Loucy (cell line): ENCODE results near the gene UTRN.

Experiments used
- H2AFZ ChIP-seq: fragments of 200-600 bp; sonication (generic); 2 replicates; pipeline ENCODE4 v1.6.0; 2016; ENCODE audit warnings: antibody characterized with exemption, mild to moderate bottlenecking, low read length, moderate library complexity
- H3F3A ChIP-seq: fragments of 200-600 bp; 2 replicates; pipeline ENCODE4 v1.6.0; 2016; ENCODE audit warnings: antibody characterized with exemption, low read depth, mild to moderate bottlenecking
- H3K27me3 ChIP-seq: fragments of 200-600 bp; sonication (generic); 2 replicates; pipeline ENCODE4 v1.6.1; 2014; ENCODE audit warnings: low read length, mild to moderate bottlenecking; ENCODE audit not compliant: insufficient read depth, poor library complexity, severe bottlenecking
- H3K36me3 ChIP-seq: fragments of 200-600 bp; sonication (generic); 2 replicates; pipeline ENCODE4 v1.6.1; 2016; ENCODE audit warnings: low read length; ENCODE audit not compliant: insufficient read depth
- H3K4me1 ChIP-seq: fragments of 200-600 bp; sonication (generic); 2 replicates; pipeline ENCODE4 v1.5.1; 2014; ENCODE audit warnings: low read length, mild to moderate bottlenecking; ENCODE audit not compliant: insufficient read depth, poor library complexity, severe bottlenecking
- H3K4me2 ChIP-seq: fragments of 200-600 bp; sonication (generic); 2 replicates; pipeline ENCODE4 v1.6.0; 2014; ENCODE audit warnings: antibody characterized with exemption, low read length, low read depth, mild to moderate bottlenecking; ENCODE audit not compliant: poor library complexity, severe bottlenecking
- H3K4me3 ChIP-seq: fragments of 200-600 bp; sonication (generic); 2 replicates; pipeline ENCODE4 v1.5.1; 2014; ENCODE audit warnings: low read length, mild to moderate bottlenecking, mixed read lengths; ENCODE audit not compliant: poor library complexity, severe bottlenecking
- H3K79me2 ChIP-seq: fragments of 200-600 bp; sonication (generic); 2 replicates; pipeline ENCODE4 v1.6.1; 2014; ENCODE audit warnings: low read length; ENCODE audit not compliant: insufficient read depth
- H3K9ac ChIP-seq: fragments of 200-600 bp; sonication (generic); 2 replicates; pipeline ENCODE4 v1.6.0; 2014; ENCODE audit warnings: mild to moderate bottlenecking, low read depth, low read length, moderate library complexity; ENCODE audit not compliant: poor library complexity, severe bottlenecking
- H3K9me2 ChIP-seq: fragments of 200-600 bp; sonication (generic); replicated peaks from 2 replicates; pipeline ENCODE4 v1.6.1; 2016; ENCODE audit warnings: low read depth, low read length, mixed read lengths
- H3K9me3 ChIP-seq: fragments of 200-600 bp; sonication (generic); 2 replicates; pipeline ENCODE4 v1.6.1; 2014; ENCODE audit warnings: mild to moderate bottlenecking, antibody characterized with exemption, low read length, low read depth; ENCODE audit not compliant: insufficient read depth
- H4K20me1 ChIP-seq: fragments of 200-600 bp; sonication (generic); 2 replicates; pipeline ENCODE4 v1.6.0; 2014; ENCODE audit warnings: antibody characterized with exemption, low read length, mild to moderate bottlenecking; ENCODE audit not compliant: insufficient read depth, poor library complexity, severe bottlenecking
- EZH2phosphoT487 ChIP-seq: fragments of 200-600 bp; IDR thresholded peaks from 2 replicates; pipeline ENCODE4 v1.6.1; 2018; ENCODE audit warnings: antibody characterized with exemption, mild to moderate bottlenecking, moderate library complexity, borderline replicate concordance
- TF ChIP-seq, protein P1 (sequence below): fragments of 200-600 bp; sonication (generic); conservative IDR thresholded peaks from 2 replicates; pipeline ENCODE4 v1.5.1; 2014; ENCODE audit warnings: mild to moderate bottlenecking, antibody characterized with exemption, low read length

UTRN gene

DNA sequence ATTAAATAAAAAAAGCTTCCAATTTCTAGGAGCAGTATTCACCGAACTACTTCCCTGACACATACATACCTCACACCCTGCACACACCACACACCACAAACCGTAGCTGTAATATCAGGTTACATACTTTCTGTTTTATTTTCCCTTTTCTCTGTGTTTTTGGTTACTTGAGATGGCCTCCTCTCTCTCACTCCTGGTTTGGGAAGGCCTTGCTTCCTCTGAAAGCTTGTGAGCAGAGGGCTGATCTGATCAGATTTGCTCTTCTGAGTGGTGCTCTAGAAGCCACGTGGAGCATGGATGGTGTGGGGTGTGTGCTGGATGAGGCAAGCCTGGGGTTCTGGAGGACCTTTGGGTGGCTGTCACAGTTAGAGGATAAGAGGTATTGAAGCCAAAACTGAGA is 20.9 kb downstream of the UTRN start:
- Histone ChIP-seq H3K27me3 (no peaks in the 10 kb centered on the region), H3K4me1 (peaks cover 17% of the 10 kb centered on the region), H3K9me3 (no peaks in the 10 kb centered on the region), H2AFZ (no peak overlapping the region), H3K9ac (no peak overlapping the region), H4K20me1 (no peaks in the 10 kb centered on the region), H3K9me2 (no peaks in the 10 kb centered on the region), H3K4me2 (peak overlapping the region; percentile 9), H3K79me2 (peaks cover 29% of the 10 kb centered on the region), H3F3A (no peaks in the 10 kb centered on the region), H3K4me3 (no peak overlapping the region), H3K36me3 (peaks cover 15% of the 10 kb centered on the region; the same call in 1 of the 2 replicates)
- TF ChIP-seq EZH2phosphoT487, result no peak
- TF ChIP-seq, protein P1, sequence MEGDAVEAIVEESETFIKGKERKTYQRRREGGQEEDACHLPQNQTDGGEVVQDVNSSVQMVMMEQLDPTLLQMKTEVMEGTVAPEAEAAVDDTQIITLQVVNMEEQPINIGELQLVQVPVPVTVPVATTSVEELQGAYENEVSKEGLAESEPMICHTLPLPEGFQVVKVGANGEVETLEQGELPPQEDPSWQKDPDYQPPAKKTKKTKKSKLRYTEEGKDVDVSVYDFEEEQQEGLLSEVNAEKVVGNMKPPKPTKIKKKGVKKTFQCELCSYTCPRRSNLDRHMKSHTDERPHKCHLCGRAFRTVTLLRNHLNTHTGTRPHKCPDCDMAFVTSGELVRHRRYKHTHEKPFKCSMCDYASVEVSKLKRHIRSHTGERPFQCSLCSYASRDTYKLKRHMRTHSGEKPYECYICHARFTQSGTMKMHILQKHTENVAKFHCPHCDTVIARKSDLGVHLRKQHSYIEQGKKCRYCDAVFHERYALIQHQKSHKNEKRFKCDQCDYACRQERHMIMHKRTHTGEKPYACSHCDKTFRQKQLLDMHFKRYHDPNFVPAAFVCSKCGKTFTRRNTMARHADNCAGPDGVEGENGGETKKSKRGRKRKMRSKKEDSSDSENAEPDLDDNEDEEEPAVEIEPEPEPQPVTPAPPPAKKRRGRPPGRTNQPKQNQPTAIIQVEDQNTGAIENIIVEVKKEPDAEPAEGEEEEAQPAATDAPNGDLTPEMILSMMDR, result no peak

DNA sequence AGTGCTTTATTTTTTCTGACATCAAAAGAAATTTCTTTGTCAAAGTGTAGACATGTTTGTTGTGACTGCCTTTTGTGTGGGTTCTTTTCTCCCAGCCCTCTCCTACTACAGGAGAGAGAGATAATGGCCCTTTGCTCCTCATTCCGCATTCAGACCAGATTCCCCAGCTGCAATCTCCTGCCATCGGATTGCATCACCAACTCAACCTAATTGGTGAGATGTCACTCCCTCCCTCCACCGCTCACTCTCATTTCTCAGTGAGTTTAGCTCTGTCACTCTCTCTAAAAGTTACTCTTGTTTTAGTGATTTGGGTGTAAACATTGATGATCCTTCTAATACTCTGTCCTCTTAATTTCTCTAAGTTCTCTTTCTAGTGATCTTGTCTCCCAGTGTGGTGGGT is 22.7 kb downstream of the UTRN start:
- Histone ChIP-seq H3K9me2 (no peaks in the 10 kb centered on the region), H4K20me1 (no peaks in the 10 kb centered on the region), H3K9me3 (no peaks in the 10 kb centered on the region), H3K4me1 (peaks cover 13% of the 10 kb centered on the region), H3K36me3 (peaks cover 15% of the 10 kb centered on the region; the same call in 1 of the 2 replicates), H3K79me2 (peaks cover 25% of the 10 kb centered on the region), H3K4me3 (no peak overlapping the region), H3K27me3 (no peaks in the 10 kb centered on the region), H2AFZ (no peak overlapping the region), H3F3A (no peaks in the 10 kb centered on the region), H3K9ac (no peak overlapping the region), H3K4me2 (no peak overlapping the region)
- TF ChIP-seq, protein P1, result no peak
- no peak for TF ChIP-seq EZH2phosphoT487

DNA sequence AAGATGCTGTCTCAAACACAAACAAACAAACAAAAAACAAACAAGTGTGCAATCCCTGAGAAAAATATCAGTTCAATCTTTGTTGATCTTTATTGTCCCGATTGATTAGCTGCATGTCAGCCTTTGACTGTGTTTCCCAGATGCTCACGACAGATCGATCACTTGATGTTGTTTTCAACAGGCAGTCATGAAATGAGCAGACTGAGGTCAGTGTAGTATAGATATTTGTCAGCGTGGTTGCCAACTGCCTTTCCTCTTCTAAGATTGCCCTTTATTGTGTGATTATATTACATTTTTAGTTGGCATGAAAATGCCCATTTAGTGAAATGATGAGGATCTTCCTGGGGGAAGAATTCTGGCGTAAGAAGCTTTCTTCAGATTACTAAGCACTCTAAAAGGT is 25.6 kb downstream of the UTRN start:
- H3K9me2 ChIP-seq, result no peaks in the 10 kb centered on the region
- no peaks in the 10 kb centered on the region for H3F3A ChIP-seq
- H3K36me3 ChIP-seq, result peaks cover 15% of the 10 kb centered on the region; the same call in 1 of the 2 replicates
- H4K20me1 ChIP-seq, result no peaks in the 10 kb centered on the region
- peaks cover 21% of the 10 kb centered on the region for H3K79me2 ChIP-seq
- H2AFZ ChIP-seq, result no peak overlapping the region
- H3K4me2 ChIP-seq, result no peak overlapping the region
- peaks cover 18% of the 10 kb centered on the region for H3K4me1 ChIP-seq
- H3K9me3 ChIP-seq, result no peaks in the 10 kb centered on the region
- TF ChIP-seq, protein P1, result no peak
- TF ChIP-seq EZH2phosphoT487, result no peak
- H3K4me3 ChIP-seq, result no peak overlapping the region
- no peaks in the 10 kb centered on the region for H3K27me3 ChIP-seq
- H3K9ac ChIP-seq, result no peak overlapping the region
